Gastrocnemius medialis (tissue), 4 donors: ENCODE results near the gene BPIFB1. TPM values are rescaled to one million over a fixed set of nuclear protein-coding genes. Genes with fewer than 3 reads are reported as not detected.
A peak's percentile ranks its signal among the peaks of the same experiment; 100 is the strongest.

Experiments used
- ATAC-seq, 2 donors: fragments of 150-250 bp; one replicate each; pipeline ENCODE4 v1.9.1; 2016
- DNase-seq, 2 donors: peaks; one replicate each; pipeline ENCODE4 v3.0.0-alpha.2; 2019
- H3K27ac ChIP-seq, 4 donors: fragments of 200-600 bp; sonication (generic); 1 replicate in 1 of 4; 2 replicates in 3 of 4; pipeline ENCODE4 v1.5.1; 2016 to 2018; ENCODE audit warnings: mild to moderate bottlenecking in 2 of 4, moderate library complexity in 1 of 4
- H3K27me3 ChIP-seq, 3 donors: fragments of 200-600 bp; sonication (generic) in 2 of 3; 1 replicate in 1 of 3; 2 replicates in 2 of 3; pipeline versions ENCODE4 v1.5.1 to v1.6.0; 2016 to 2019; ENCODE audit warnings: mild to moderate bottlenecking in 1 of 3, moderate library complexity in 1 of 3
- H3K36me3 ChIP-seq, 2 donors: fragments of 200-600 bp; sonication (generic) in 1 of 2; one replicate each; pipeline ENCODE4 v1.5.1; 2017 to 2018
- H3K4me1 ChIP-seq, 2 donors: fragments of 200-600 bp; sonication (generic) in 1 of 2; one replicate each; pipeline ENCODE4 v1.5.1; 2016 to 2017; ENCODE audit warnings: mild to moderate bottlenecking in 2 of 2
- H3K4me3 ChIP-seq, 4 donors: fragments of 200-600 bp; sonication (generic) in 3 of 4; 1 replicate in 1 of 4; 2 replicates in 3 of 4; pipeline ENCODE4 v1.5.1; 2016 to 2019; ENCODE audit warnings: mild to moderate bottlenecking in 2 of 4
- H3K9me3 ChIP-seq, 3 donors: fragments of 200-600 bp; sonication (generic) in 2 of 3; 1 replicate in 1 of 3; 2 replicates in 2 of 3; pipeline ENCODE4 v1.5.1; 2016 to 2019
- CTCF ChIP-seq, 5 experiments: fragments of 450-650 bp in 3 of 5; fragments of 200-600 bp in 2 of 5; sonication (generic) in 2 of 5; IDR thresholded peaks in 4 of 5; conservative IDR thresholded peaks in 1 of 5; 1 replicate in 4 of 5; 2 replicates in 1 of 5; pipeline ENCODE4 v1.5.1; 2016 to 2019; ENCODE audit warnings: antibody characterized with exemption in 5 of 5, mild to moderate bottlenecking in 3 of 5, moderate library complexity in 3 of 5
- POLR2A ChIP-seq, 2 donors: fragments of 450-650 bp; IDR thresholded peaks; one replicate each; pipeline ENCODE4 v1.6.1; 2017; ENCODE audit warnings: antibody characterized with exemption in 2 of 2, mild to moderate bottlenecking in 2 of 2, moderate library complexity in 2 of 2
- in situ Hi-C, 4 donors: fragments of 200-750 bp; cut with MboI; loops; one replicate each; pipeline versions ENCODE4 v1.15.0 to v1.8.0; 2017; ENCODE audit warnings: low sequenced_read_pairs in 4 of 4
- intact Hi-C: fragments of 100-400 bp; cut with DNase I; formaldehyde crosslinking; loops from one replicate; pipeline ENCODE4 v1.15.1; 2023; ENCODE audit warnings: low total_unique reads
- total RNA-seq, 4 donors: library from RNA; depleted of rRNA; stranded (reverse); fragments of >200 nt; gene quantifications; one replicate each; pipeline versions ENCODE4 v1.1.0 to v1.2.3, GENCODE V29; 2016

BPIFB1 gene
- total RNA-seq, 4 donors from 2014 or later, result not detected

GRCh38 chr20:33298391-33298790 is 15.4 kb downstream of the BPIFB1 start:
- no peaks in the 10 kb centered on the region for H3K4me1 ChIP-seq
- no peaks in the 10 kb centered on the region for H3K36me3 ChIP-seq
- no peak for ATAC-seq
- H3K9me3 ChIP-seq, result no peaks in the 10 kb centered on the region
- peaks cover 0 to 9% (median 0%) of the 10 kb centered on the region in 3 donors for H3K27me3 ChIP-seq
- H3K4me3 ChIP-seq, result no peak overlapping the region
- in situ Hi-C loops, result loop anchor here (10.0 to 25.0 kb wide), 4 partner anchors 384 to 511 kb away; no protein-coding TSS in a partner anchor
- intact Hi-C loops, result loop anchor here (2.0 kb wide), 1 partner anchor 396 kb away; no protein-coding TSS in a partner anchor
- H3K27ac ChIP-seq, result no peak overlapping the region
- TF ChIP-seq POLR2A (IDR thresholded peaks at IDR 0.05), result no peak
- TF ChIP-seq CTCF (IDR thresholded peaks at IDR 0.05 in 4 of 5, conservative IDR thresholded peaks at IDR 0.05 in 1 of 5), result no peak
- no peak for DNase-seq

GRCh38 chr20:33299111-33299603 is 16.1 kb downstream of the BPIFB1 start:
- no peaks in the 10 kb centered on the region for H3K4me1 ChIP-seq
- DNase-seq (peak in 1 of 2 donors; percentile 19), ATAC-seq (peak; percentile 62 to 64)
- intact Hi-C loops, result loop anchor here (2.0 kb wide), 1 partner anchor 396 kb away; no protein-coding TSS in a partner anchor
- peaks cover 0 to 9% (median 0%) of the 10 kb centered on the region in 3 donors for H3K27me3 ChIP-seq
- H3K9me3 ChIP-seq, result no peaks in the 10 kb centered on the region
- H3K4me3 ChIP-seq, result no peak overlapping the region
- TF ChIP-seq POLR2A (IDR thresholded peaks at IDR 0.05) (no peak), CTCF (IDR thresholded peaks at IDR 0.05 in 4 of 5, conservative IDR thresholded peaks at IDR 0.05 in 1 of 5) (peak; percentile 46 to 89 (median 80))
- no peaks in the 10 kb centered on the region for H3K36me3 ChIP-seq
- H3K27ac ChIP-seq, result no peak overlapping the region
- in situ Hi-C loops, result loop anchor here (10.0 to 25.0 kb wide), 4 partner anchors 384 to 512 kb away; no protein-coding TSS in a partner anchor

GRCh38 chr20:33301192-33301930 is 18.3 kb downstream of the BPIFB1 start:
- TF ChIP-seq CTCF (IDR thresholded peaks at IDR 0.05 in 4 of 5, conservative IDR thresholded peaks at IDR 0.05 in 1 of 5), result no peak
- no peak for TF ChIP-seq POLR2A (IDR thresholded peaks at IDR 0.05)
- DNase-seq (no peak), ATAC-seq (no peak)
- peaks cover 0 to 9% (median 0%) of the 10 kb centered on the region in 3 donors for H3K27me3 ChIP-seq
- no peak overlapping the region for H3K27ac ChIP-seq
- no peak overlapping the region for H3K4me3 ChIP-seq
- H3K36me3 ChIP-seq, result no peaks in the 10 kb centered on the region
- H3K4me1 ChIP-seq, result no peaks in the 10 kb centered on the region
- in situ Hi-C loops, result loop anchor here in 1 of 4 donors (25.0 kb wide), 1 partner anchor 89 kb away; the partner anchor contains the start of gene BPIFA3
- intact Hi-C loops, result no loop called here
- H3K9me3 ChIP-seq, result no peaks in the 10 kb centered on the region

- DNase-seq (no peak), ATAC-seq (no peak)
- peaks cover 0 to 5% (median 0%) of the 10 kb centered on the region in 3 donors for H3K27me3 ChIP-seq
- no peaks in the 10 kb centered on the region for H3K4me1 ChIP-seq
- no peak overlapping the region for H3K27ac ChIP-seq
- no peak for TF ChIP-seq CTCF (IDR thresholded peaks at IDR 0.05 in 4 of 5, conservative IDR thresholded peaks at IDR 0.05 in 1 of 5)
- no peak for TF ChIP-seq POLR2A (IDR thresholded peaks at IDR 0.05)
- no peak overlapping the region for H3K4me3 ChIP-seq
- in situ Hi-C loops (loop anchor here in 1 of 4 donors (25.0 kb wide), 1 partner anchor 91 kb away; the partner anchor contains the start of gene BPIFA3), intact Hi-C loops (no loop called here)
- no peaks in the 10 kb centered on the region for H3K36me3 ChIP-seq
- no peaks in the 10 kb centered on the region for H3K9me3 ChIP-seq
Observed at GRCh38 chr20:33303595-33303994, 20.6 kb downstream of the BPIFB1 start.
